ENCODE results near the gene SLC12A5. TPM values are rescaled to one million over a fixed set of nuclear protein-coding genes. Genes with fewer than 3 reads are reported as not detected.
"Not testable (repeated sequence)": the region's sequence is repeated elsewhere in the genome, so short reads cannot be mapped to it uniquely, and the experiment has no call there.

SLC12A5 gene
- total RNA-seq, 4 donors from 2014 or later, result not detected

GRCh38 chr20:46089167-46089416, 60.1 kb downstream of the SLC12A5 start:
- Histone ChIP-seq H3K27me3 (no peaks in the 10 kb centered on the region), H3K4me1 (peaks cover 0 to 42% (median 12%) of the 10 kb centered on the region in 4 donors), H3K9me3 (no peaks in the 10 kb centered on the region), H3K36me3 (no peaks in the 10 kb centered on the region), H3K4me3 (peak overlapping the region; percentile 82 to 98 (median 86)), H3K27ac (peak overlapping the region; percentile 97 to 100 (median 99))
- no peak for DNase-seq
- TF ChIP-seq CTCF (IDR thresholded peaks at IDR 0.05), result no peak
- no peak for TF ChIP-seq POLR2A (IDR thresholded peaks at IDR 0.05)

- H3K27ac ChIP-seq, result peak within 1 kb of the TSS; percentile 97 to 100 (median 99)
- H3K4me3 ChIP-seq, result peak within 1 kb of the TSS; percentile 82 to 98 (median 86)
- peaks cover 0 to 40% (median 12%) of the 10 kb centered on the region in 4 donors for H3K4me1 ChIP-seq
- no peaks in the 10 kb centered on the region for H3K36me3 ChIP-seq
- H3K27me3 ChIP-seq, result no peaks in the 10 kb centered on the region
- DNase-seq, result peak; percentile 93 to 98 (median 97)
- peak; percentile 77 to 84 for TF ChIP-seq POLR2A (IDR thresholded peaks at IDR 0.05)
- peak in 4 of 6 experiments; percentile 22 to 46 (median 32) for TF ChIP-seq CTCF (IDR thresholded peaks at IDR 0.05)
- H3K9me3 ChIP-seq, result no peaks in the 10 kb centered on the region
Measured at GRCh38 chr20:46089417-46090388, 60.7 kb downstream of the SLC12A5 start, which contains the start of gene NCOA5. Gene NCOA5 (minus strand): TSS chr20:46089962. CDS start chr20:46079424, 10,538 bp downstream.

- H3K9me3 ChIP-seq, DNase-seq, H3K4me3 ChIP-seq, H3K36me3 ChIP-seq, H3K27me3 ChIP-seq, H3K27ac ChIP-seq: not testable (repeated sequence)
- H3K4me1 ChIP-seq, result peaks cover 0 to 18% (median 8%) of the 10 kb centered on the region in 4 donors
Measured at GRCh38 chr20:46091622-46092535, 62.9 kb downstream of the SLC12A5 start.

- DNase-seq, result no peak
- Histone ChIP-seq H3K36me3 (no peaks in the 10 kb centered on the region), H3K27me3 (no peaks in the 10 kb centered on the region), H3K4me1 (peaks cover 0 to 3% (median under 1%) of the 10 kb centered on the region in 4 donors), H3K4me3 (no peak overlapping the region), H3K27ac (no peak overlapping the region), H3K9me3 (no peaks in the 10 kb centered on the region)
- TF ChIP-seq CTCF (IDR thresholded peaks at IDR 0.05), result no peak
- TF ChIP-seq POLR2A (IDR thresholded peaks at IDR 0.05), result no peak
Measured at GRCh38 chr20:46093531-46093930, 64.5 kb downstream of the SLC12A5 start.

- Histone ChIP-seq H3K36me3 (no peaks in the 10 kb centered on the region), H3K4me1 (no peaks in the 10 kb centered on the region), H3K9me3 (no peaks in the 10 kb centered on the region), H3K27ac (no peak overlapping the region), H3K4me3 (peak overlapping the region in 1 of 4 donors; percentile 13), H3K27me3 (no peaks in the 10 kb centered on the region)
- TF ChIP-seq CTCF (IDR thresholded peaks at IDR 0.05) (peak in 3 of 6 experiments; percentile 4 to 34 (median 14)), POLR2A (IDR thresholded peaks at IDR 0.05) (no peak)
- peak in 2 of 3 donors; percentile 75 to 82 for DNase-seq
Measured at GRCh38 chr20:46099491-46100287, 70.7 kb downstream of the SLC12A5 start.

GRCh38 chr20:46100444-46100843, 71.4 kb downstream of the SLC12A5 start:
- H3K9me3 ChIP-seq, H3K4me1 ChIP-seq, H3K27ac ChIP-seq, H3K4me3 ChIP-seq, H3K36me3 ChIP-seq, H3K27me3 ChIP-seq, DNase-seq: not testable (repeated sequence)

Measured in Peyer's patch (tissue), 4 donors.